Stimulated activated CD8-positive, alpha-beta memory T cell treated with anti-CD3 and anti-CD28 coated beads, Interleukin-4, amount 100 ng/mL, for 24 hours (primary cell): Measurements from ENCODE around the gene CARD10.
"Not testable (repeated sequence)": the region's sequence is repeated elsewhere in the genome, so short reads cannot be mapped to it uniquely, and the experiment has no call there.

Source experiments
- DNase-seq: peaks from one replicate; pipeline ENCODE4 v3.0.0-alpha.2; 2020; ENCODE audit warnings: low read depth

The CARD10 gene

GRCh38 chr22:37553725-37554124 lies 34.5 kb upstream of the CARD10 start:
- no peak for DNase-seq

GRCh38 chr22:37552524-37553163 lies 33.4 kb upstream of the CARD10 start:
- no peak for DNase-seq

- no peak for DNase-seq
Measured at GRCh38 chr22:37551981-37552380, 32.8 kb upstream of the CARD10 start.

- not testable (repeated sequence) for DNase-seq
Measured at GRCh38 chr22:37550921-37551320, 31.7 kb upstream of the CARD10 start.

GRCh38 chr22:37549704-37550059 lies 30.5 kb upstream of the CARD10 start:
- DNase-seq: no peak

- no peak for DNase-seq
Measured at GRCh38 chr22:37547251-37547741, 28.1 kb upstream of the CARD10 start.

- no peak for DNase-seq
Measured at GRCh38 chr22:37546437-37547250, 27.4 kb upstream of the CARD10 start.

GRCh38 chr22:37545703-37546436 lies 26.7 kb upstream of the CARD10 start:
- DNase-seq: no peak

GRCh38 chr22:37544955-37545702 lies 25.9 kb upstream of the CARD10 start:
- peak; percentile 33 for DNase-seq

- DNase-seq: no peak
Measured at GRCh38 chr22:37542959-37543358, 23.7 kb upstream of the CARD10 start.

- not testable (repeated sequence) for DNase-seq
Measured at GRCh38 chr22:37542416-37542815, 23.2 kb upstream of the CARD10 start.

GRCh38 chr22:37539790-37540189 lies 20.6 kb upstream of the CARD10 start:
- not testable (repeated sequence) for DNase-seq

GRCh38 chr22:37538590-37539357 lies 19.6 kb upstream of the CARD10 start:
- DNase-seq: peak; percentile 84

- DNase-seq: no peak
Measured at GRCh38 chr22:37535159-37535558, 15.9 kb upstream of the CARD10 start.

- no peak for DNase-seq
Measured at GRCh38 chr22:37534445-37534844, 15.2 kb upstream of the CARD10 start.

- no peak for DNase-seq
Measured at GRCh38 chr22:37533995-37534394, 14.8 kb upstream of the CARD10 start.

GRCh38 chr22:37529652-37530345 lies 10.6 kb upstream of the CARD10 start:
- no peak for DNase-seq

GRCh38 chr22:37527952-37528351 lies 8.7 kb upstream of the CARD10 start:
- DNase-seq: not testable (repeated sequence)

- not testable (repeated sequence) for DNase-seq
Measured at GRCh38 chr22:37527081-37527752, 8.0 kb upstream of the CARD10 start.

GRCh38 chr22:37526376-37526775 lies 7.2 kb upstream of the CARD10 start:
- no peak for DNase-seq
